Mucosa of rectum (tissue), 2 donors: ENCODE data around the gene CPNE9.
A peak's percentile ranks its signal among the peaks of the same experiment; 100 is the strongest.

ENCODE experiments used
- H3K27ac ChIP-seq, 2 donors: one replicate each; pipeline ENCODE4 v1.7.0; 2013; ENCODE audit warnings: inconsistent platforms in 2 of 2, low read depth in 2 of 2, low read length in 2 of 2
- H3K27me3 ChIP-seq, 2 donors: one replicate each; pipeline ENCODE4 v1.7.0; 2013; ENCODE audit warnings: low read length in 2 of 2; ENCODE audit not compliant: control insufficient read depth in 2 of 2, insufficient read depth in 2 of 2
- H3K36me3 ChIP-seq, 2 donors: one replicate each; pipeline ENCODE4 v1.7.0; 2013; ENCODE audit warnings: low read length in 2 of 2; ENCODE audit not compliant: control insufficient read depth in 2 of 2, insufficient read depth in 2 of 2
- H3K4me1 ChIP-seq, 2 donors: one replicate each; pipeline ENCODE4 v1.7.0; 2013; ENCODE audit warnings: low read length in 2 of 2, mild to moderate bottlenecking in 1 of 2; ENCODE audit not compliant: control insufficient read depth in 2 of 2, insufficient read depth in 2 of 2
- H3K4me3 ChIP-seq, 2 donors: one replicate each; pipeline ENCODE4 v1.7.0; 2013; ENCODE audit warnings: low read length in 2 of 2
- H3K9ac ChIP-seq, 2 donors: one replicate each; pipeline ENCODE4 v1.7.0; 2013; ENCODE audit warnings: low read length in 2 of 2, low read depth in 1 of 2, mild to moderate bottlenecking in 1 of 2
- H3K9me3 ChIP-seq, 2 donors: one replicate each; pipeline ENCODE4 v1.7.0; 2013; ENCODE audit warnings: low read length in 2 of 2; ENCODE audit not compliant: control insufficient read depth in 2 of 2
- donor health status: healthy.
- donor health status: Normal muscosa, but diverticular disease.

Gene CPNE9

GRCh38 chr3:9712415-9712814 is 8.8 kb downstream of the CPNE9 start:
- peaks cover 2 to 4% of the 10 kb centered on the region in 2 donors for H3K4me1 ChIP-seq
- H3K9me3 ChIP-seq, result no peaks in the 10 kb centered on the region
- H3K9ac ChIP-seq, result no peak overlapping the region
- no peak overlapping the region for H3K4me3 ChIP-seq
- H3K27ac ChIP-seq, result no peak overlapping the region
- peaks cover 3% of the 10 kb centered on the region in 2 donors for H3K27me3 ChIP-seq
- no peaks in the 10 kb centered on the region for H3K36me3 ChIP-seq

- peaks cover 3% of the 10 kb centered on the region in 2 donors for H3K27me3 ChIP-seq
- H3K36me3 ChIP-seq, result no peaks in the 10 kb centered on the region
- no peaks in the 10 kb centered on the region for H3K9me3 ChIP-seq
- peaks cover 2 to 4% of the 10 kb centered on the region in 2 donors for H3K4me1 ChIP-seq
- no peak overlapping the region for H3K4me3 ChIP-seq
- no peak overlapping the region for H3K9ac ChIP-seq
- no peak overlapping the region for H3K27ac ChIP-seq
These were observed 9.5 kb downstream of the CPNE9 start for GRCh38 chr3:9713142-9713541.

- peak overlapping the region in 1 of 2 donors; percentile 22 for H3K9ac ChIP-seq
- peaks cover 3% of the 10 kb centered on the region in 2 donors for H3K27me3 ChIP-seq
- H3K4me1 ChIP-seq, result peaks cover 2 to 4% of the 10 kb centered on the region in 2 donors
- H3K4me3 ChIP-seq, result no peak overlapping the region
- no peaks in the 10 kb centered on the region for H3K9me3 ChIP-seq
- no peaks in the 10 kb centered on the region for H3K36me3 ChIP-seq
- no peak overlapping the region for H3K27ac ChIP-seq
These were observed 11.5 kb downstream of the CPNE9 start for GRCh38 chr3:9715136-9715535.

- Histone ChIP-seq H3K36me3 (no peaks in the 10 kb centered on the region), H3K27me3 (peaks cover 3 to 6% of the 10 kb centered on the region in 2 donors), H3K9me3 (no peaks in the 10 kb centered on the region), H3K4me1 (peaks cover 2 to 4% of the 10 kb centered on the region in 2 donors), H3K27ac (peak overlapping the region in 1 of 2 donors; percentile 32), H3K9ac (no peak overlapping the region), H3K4me3 (no peak overlapping the region)
These were observed 12.3 kb downstream of the CPNE9 start for GRCh38 chr3:9715764-9716437.

GRCh38 chr3:9716801-9717555 is 13.3 kb downstream of the CPNE9 start:
- Histone ChIP-seq H3K27ac (no peak overlapping the region), H3K9ac (no peak overlapping the region), H3K27me3 (peaks cover 3 to 6% of the 10 kb centered on the region in 2 donors)

GRCh38 chr3:9717563-9717962 is 13.9 kb downstream of the CPNE9 start:
- no peak overlapping the region for H3K9ac ChIP-seq
- peaks cover 0 to 6% of the 10 kb centered on the region in 2 donors for H3K27me3 ChIP-seq
- no peaks in the 10 kb centered on the region for H3K36me3 ChIP-seq
- no peaks in the 10 kb centered on the region for H3K9me3 ChIP-seq
- peaks cover 2 to 4% of the 10 kb centered on the region in 2 donors for H3K4me1 ChIP-seq
- no peak overlapping the region for H3K4me3 ChIP-seq
- H3K27ac ChIP-seq, result no peak overlapping the region

More at GRCh38 chr3:9716801-9717555, 13.3 kb downstream of the CPNE9 start:
- Histone ChIP-seq H3K4me1 (peaks cover 2 to 4% of the 10 kb centered on the region in 2 donors), H3K9me3 (no peaks in the 10 kb centered on the region), H3K4me3 (no peak overlapping the region), H3K36me3 (no peaks in the 10 kb centered on the region)

GRCh38 chr3:9718118-9718517 is 14.5 kb downstream of the CPNE9 start:
- Histone ChIP-seq H3K36me3 (no peaks in the 10 kb centered on the region), H3K9me3 (no peaks in the 10 kb centered on the region), H3K27ac (no peak overlapping the region)

GRCh38 chr3:9721015-9721699 is 17.5 kb downstream of the CPNE9 start:
- Histone ChIP-seq H3K27ac (no peak overlapping the region), H3K4me3 (no peak overlapping the region), H3K9me3 (no peaks in the 10 kb centered on the region), H3K4me1 (no peaks in the 10 kb centered on the region), H3K36me3 (no peaks in the 10 kb centered on the region), H3K27me3 (peaks cover 0 to 3% of the 10 kb centered on the region in 2 donors), H3K9ac (no peak overlapping the region)

More at GRCh38 chr3:9718118-9718517, 14.5 kb downstream of the CPNE9 start:
- H3K4me1 ChIP-seq, result peaks cover 2 to 4% of the 10 kb centered on the region in 2 donors
- H3K4me3 ChIP-seq, result no peak overlapping the region
- peaks cover 0 to 3% of the 10 kb centered on the region in 2 donors for H3K27me3 ChIP-seq
- H3K9ac ChIP-seq, result no peak overlapping the region

GRCh38 chr3:9721700-9722060 is 18.0 kb downstream of the CPNE9 start:
- H3K9ac ChIP-seq, result no peak overlapping the region
- H3K36me3 ChIP-seq, result no peaks in the 10 kb centered on the region
- no peaks in the 10 kb centered on the region for H3K4me1 ChIP-seq
- peaks cover 0 to 3% of the 10 kb centered on the region in 2 donors for H3K27me3 ChIP-seq
- H3K27ac ChIP-seq, result no peak overlapping the region
- no peak overlapping the region for H3K4me3 ChIP-seq
- H3K9me3 ChIP-seq, result no peaks in the 10 kb centered on the region
